Naive thymus-derived CD8-positive, alpha-beta T cell (primary cell): Measurements from ENCODE around the gene RBFOX2. TPM values are rescaled to one million over a fixed set of nuclear protein-coding genes. Genes with fewer than 3 reads are reported as not detected.
A peak's percentile ranks its signal among the peaks of the same experiment; 100 is the strongest.

ENCODE experiments used
- ATAC-seq, 2 donors: fragments of 150-1000 bp; cut with Tn5 transposase in 1 of 2; sonication (Bioruptor Pico), chemical (Tn5 transposase) in 1 of 2; 1 replicate in 1 of 2; 2 replicates in 1 of 2; pipeline ENCODE4 v1.10.0; 2021; ENCODE audit warnings: mild to moderate bottlenecking in 2 of 2, moderate library complexity in 2 of 2
- POLR2A ChIA-PET: fragments of 350-600 bp; sonication (Branson Sonifier 250); formaldehyde crosslinking; loops from one replicate; lab custom pipeline; 2021; ENCODE audit warnings: antibody characterized with exemption; lab: Charles Lee
- DNase-seq, 10 donors: peaks; one replicate each; pipeline versions ENCODE4 v3.0.0 to v3.0.0-alpha.2; 2020 to 2022
- H3K27ac Mint-ChIP-seq, 10 donors: one replicate each; pipeline ENCODE4 v1.8.0; 2020 to 2022; ENCODE audit warnings: mild to moderate bottlenecking in 10 of 10, mixed read lengths in 10 of 10, moderate library complexity in 4 of 10, inconsistent platforms in 1 of 10
- H3K27me3 Mint-ChIP-seq, 5 donors: one replicate each; pipeline ENCODE4 v1.8.0; 2021 to 2022; ENCODE audit warnings: mixed read lengths in 5 of 5
- H3K36me3 Mint-ChIP-seq, 3 donors: one replicate each; pipeline ENCODE4 v1.8.0; 2020 to 2022; ENCODE audit warnings: mixed read lengths in 3 of 3, mild to moderate bottlenecking in 2 of 3, inconsistent platforms in 1 of 3
- H3K4me1 Mint-ChIP-seq, 4 donors: one replicate each; pipeline ENCODE4 v1.8.0; 2021 to 2022; ENCODE audit warnings: mixed read lengths in 4 of 4
- H3K4me3 Mint-ChIP-seq, 10 donors: one replicate each; pipeline ENCODE4 v1.8.0; 2020 to 2022; ENCODE audit warnings: mild to moderate bottlenecking in 10 of 10, mixed read lengths in 10 of 10, moderate library complexity in 6 of 10, inconsistent platforms in 1 of 10
- H3K9me3 Mint-ChIP-seq, 9 donors: one replicate each; pipeline ENCODE4 v1.8.0; 2020 to 2022; ENCODE audit warnings: mixed read lengths in 9 of 9, mild to moderate bottlenecking in 3 of 9, inconsistent platforms in 1 of 9, moderate library complexity in 1 of 9
- polyA plus RNA-seq, 3 donors: library from polyadenylated mRNA; unstranded; fragments of 300-500 nt; fragmentation: Illumina TruSeq; gene quantifications; one replicate each; pipeline ENCODE4 v1.2.3, GENCODE V29; 2021
- total RNA-seq, 8 experiments: library from RNA in 2 of 8; stranded (reverse) in 2 of 8; gene quantifications; one replicate each; pipeline ENCODE4 v1.2.3 and lab custom pipeline; 2021 to 2026

The RBFOX2 gene
- total and polyA plus RNA-seq, 5 experiments from 2014 or later: 0.15 to 1.7 (median 0.84) TPM; not detected in 1

DNA sequence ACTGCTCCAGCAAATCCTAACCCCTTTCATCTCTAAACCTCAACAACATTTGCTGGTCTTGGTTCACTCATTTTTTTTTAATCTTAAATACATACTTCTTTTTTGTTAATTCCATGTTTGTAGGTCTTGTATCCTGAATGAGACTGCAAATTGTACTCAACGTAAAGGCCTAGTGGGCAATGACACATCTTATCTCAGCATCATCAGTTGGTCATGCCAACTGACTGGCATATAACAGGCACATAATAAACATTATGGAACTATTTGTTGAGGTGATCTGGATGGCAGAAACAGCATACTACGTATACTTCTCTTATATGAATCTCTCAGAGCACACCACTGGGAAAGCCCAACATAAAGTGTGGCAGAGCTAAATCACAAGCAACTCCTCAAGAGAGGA is 116.7 kb downstream of the RBFOX2 start:
- POLR2A ChIA-PET: no interaction called here
- Mint-ChIP-seq H3K27ac (no peak overlapping the region), H3K27me3 (peaks cover 0 to 7% (median 2%) of the 10 kb centered on the region in 5 donors), H3K4me3 (no peak overlapping the region), H3K36me3 (no peaks in the 10 kb centered on the region), H3K9me3 (no peaks in the 10 kb centered on the region), H3K4me1 (peaks cover 9 to 19% (median 17%) of the 10 kb centered on the region in 4 donors)
- ATAC-seq (no peak), DNase-seq (no peak)

DNA sequence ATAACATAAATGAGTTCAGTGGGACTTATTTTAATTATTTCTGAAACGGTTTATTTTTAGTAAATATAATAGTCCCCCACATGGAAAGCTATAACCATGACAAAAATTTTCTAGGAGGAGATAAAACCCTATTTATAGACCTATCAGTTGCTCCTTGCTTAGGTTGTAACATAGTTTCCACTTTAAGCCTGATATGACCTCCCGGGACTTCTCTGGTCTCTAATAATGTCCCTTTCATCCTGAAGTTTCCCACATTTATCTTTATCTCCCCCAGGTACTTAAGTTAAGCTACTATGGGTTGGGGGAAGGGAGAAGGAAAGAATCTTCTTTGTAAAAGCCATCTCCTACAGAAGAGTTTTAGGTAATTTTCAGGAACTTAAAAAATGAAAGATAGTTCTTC is 117.7 kb downstream of the RBFOX2 start:
- DNase-seq (no peak), ATAC-seq (no peak)
- no peak overlapping the region for H3K4me3 Mint-ChIP-seq
- no peak overlapping the region for H3K27ac Mint-ChIP-seq
- POLR2A ChIA-PET: no interaction called here
- H3K27me3 Mint-ChIP-seq: peaks cover 0 to 7% (median 2%) of the 10 kb centered on the region in 5 donors
- peaks cover 9 to 18% (median 17%) of the 10 kb centered on the region in 4 donors for H3K4me1 Mint-ChIP-seq
- H3K36me3 Mint-ChIP-seq: no peaks in the 10 kb centered on the region
- no peaks in the 10 kb centered on the region for H3K9me3 Mint-ChIP-seq

DNA sequence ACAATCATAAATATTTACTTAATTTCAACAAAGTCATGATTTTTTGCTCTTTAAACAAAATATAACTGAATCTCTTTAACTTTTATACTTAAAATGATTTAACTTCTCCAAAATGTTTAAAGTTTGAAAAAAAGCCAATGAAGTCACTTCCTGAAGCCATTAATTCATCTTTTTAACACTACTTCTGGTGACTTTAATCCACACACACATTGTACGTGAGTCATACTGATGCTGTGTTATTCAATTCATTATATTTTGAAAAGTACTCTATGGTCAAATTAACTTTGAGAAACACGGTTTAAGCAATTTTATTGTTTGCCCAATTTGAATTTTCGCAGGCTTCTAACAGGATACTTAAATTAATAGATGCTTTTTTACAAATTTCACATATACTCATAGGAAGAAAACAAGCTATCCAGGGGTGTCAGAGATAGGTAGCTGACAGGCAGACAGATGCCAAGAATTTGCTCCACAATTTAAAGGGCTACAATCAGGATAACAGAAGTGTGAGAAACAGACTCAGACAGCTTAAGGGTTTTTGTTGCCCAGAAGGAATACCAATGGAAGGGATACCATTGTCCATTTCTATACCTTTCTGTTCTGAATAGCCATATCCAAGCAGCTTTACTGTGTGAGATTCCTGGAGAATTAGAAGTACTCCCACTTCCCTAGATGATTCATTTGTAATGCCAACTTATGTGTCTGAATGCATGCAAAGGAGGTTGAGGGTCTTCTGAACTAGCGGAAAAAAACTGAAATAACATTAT is 118.4 kb downstream of the RBFOX2 start:
- peaks cover 4 to 11% (median 9%) of the 10 kb centered on the region in 4 donors for H3K4me1 Mint-ChIP-seq
- POLR2A ChIA-PET: no interaction called here
- no peak overlapping the region for H3K4me3 Mint-ChIP-seq
- H3K36me3 Mint-ChIP-seq: no peaks in the 10 kb centered on the region
- DNase-seq: no peak
- no peak overlapping the region for H3K27ac Mint-ChIP-seq
- no peaks in the 10 kb centered on the region for H3K9me3 Mint-ChIP-seq
- peaks cover 0 to 7% (median 2%) of the 10 kb centered on the region in 5 donors for H3K27me3 Mint-ChIP-seq
- no peak for ATAC-seq

DNA sequence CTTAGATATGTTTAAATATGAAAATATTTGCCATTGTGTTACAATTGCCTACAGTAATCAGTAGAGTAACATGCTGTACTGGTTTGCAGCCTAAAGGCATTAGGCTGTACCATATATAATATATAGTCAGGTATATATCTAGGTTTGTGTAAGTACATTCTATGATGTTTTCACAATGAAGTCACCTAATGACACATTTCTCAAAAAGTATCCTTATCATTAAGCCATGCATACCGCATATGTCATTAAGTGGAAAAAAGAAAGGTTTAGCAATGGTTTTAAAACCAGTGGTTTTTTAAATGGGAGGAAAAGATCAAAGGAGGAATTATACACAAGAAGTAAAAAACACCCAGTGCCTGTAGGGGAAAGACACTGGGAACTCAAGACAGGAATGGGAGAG is 122.7 kb downstream of the RBFOX2 start:
- Mint-ChIP-seq H3K27ac (no peak overlapping the region), H3K9me3 (no peaks in the 10 kb centered on the region), H3K4me1 (peaks cover 3 to 14% (median 6%) of the 10 kb centered on the region in 4 donors), H3K27me3 (peaks cover 0 to 18% (median 8%) of the 10 kb centered on the region in 5 donors), H3K4me3 (no peak overlapping the region), H3K36me3 (no peaks in the 10 kb centered on the region)
- ATAC-seq (no peak), DNase-seq (no peak)
- POLR2A ChIA-PET: no interaction called here

DNA sequence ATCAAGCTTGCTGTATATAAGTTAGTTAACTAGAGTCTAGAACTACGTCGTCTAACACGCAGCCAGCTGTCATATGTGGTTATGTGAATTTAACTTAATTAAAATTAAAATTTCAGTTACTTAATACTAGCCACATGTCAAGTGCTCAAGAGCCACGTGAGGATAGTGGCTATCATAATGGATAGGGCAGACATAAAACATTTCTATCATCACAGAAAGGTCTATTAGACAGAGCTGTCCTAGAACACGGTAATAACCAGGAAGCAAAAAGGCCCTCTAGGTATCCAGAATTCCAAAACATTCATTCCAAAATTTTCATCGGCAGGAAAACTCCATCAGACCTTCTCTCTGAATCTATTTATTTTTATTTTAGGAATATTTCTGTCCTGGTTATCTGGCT is 123.9 kb downstream of the RBFOX2 start:
- Mint-ChIP-seq H3K27ac (no peak overlapping the region), H3K4me3 (no peak overlapping the region), H3K9me3 (no peaks in the 10 kb centered on the region), H3K36me3 (no peaks in the 10 kb centered on the region), H3K27me3 (peaks cover 0 to 18% (median 8%) of the 10 kb centered on the region in 5 donors), H3K4me1 (peaks cover 8 to 22% (median 12%) of the 10 kb centered on the region in 4 donors)
- no peak for ATAC-seq
- POLR2A ChIA-PET: interaction anchor here (0.9 kb wide), 1 partner anchor 20 kb away, joined by 4 read pairs; no protein-coding TSS in a partner anchor
- no peak for DNase-seq

DNA sequence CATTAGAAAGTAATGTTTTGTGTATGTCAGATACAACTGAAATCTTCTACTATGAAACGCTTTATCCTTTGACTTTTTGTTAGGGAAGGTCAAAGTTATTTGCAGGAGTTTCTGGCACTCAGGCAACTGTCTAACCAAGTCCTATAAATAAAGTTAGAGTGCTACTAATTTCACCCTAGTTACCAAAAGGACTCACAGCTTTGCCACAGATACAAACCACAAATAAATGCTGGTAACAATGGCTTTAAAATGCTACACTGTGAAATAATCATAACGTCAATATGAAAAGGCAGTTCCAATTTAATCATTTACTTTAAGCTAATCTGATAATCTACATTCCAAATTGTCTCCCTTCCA is 124.3 kb downstream of the RBFOX2 start:
- H3K9me3 Mint-ChIP-seq: no peaks in the 10 kb centered on the region
- H3K4me1 Mint-ChIP-seq: peaks cover 8 to 22% (median 12%) of the 10 kb centered on the region in 4 donors
- H3K4me3 Mint-ChIP-seq: no peak overlapping the region
- H3K36me3 Mint-ChIP-seq: no peaks in the 10 kb centered on the region
- no peak overlapping the region for H3K27ac Mint-ChIP-seq
- peaks cover 0 to 18% (median 8%) of the 10 kb centered on the region in 5 donors for H3K27me3 Mint-ChIP-seq
- no peak for DNase-seq
- POLR2A ChIA-PET: interaction anchor here (0.9 kb wide), 1 partner anchor 20 kb away, joined by 4 read pairs; no protein-coding TSS in a partner anchor
- no peak for ATAC-seq

DNA sequence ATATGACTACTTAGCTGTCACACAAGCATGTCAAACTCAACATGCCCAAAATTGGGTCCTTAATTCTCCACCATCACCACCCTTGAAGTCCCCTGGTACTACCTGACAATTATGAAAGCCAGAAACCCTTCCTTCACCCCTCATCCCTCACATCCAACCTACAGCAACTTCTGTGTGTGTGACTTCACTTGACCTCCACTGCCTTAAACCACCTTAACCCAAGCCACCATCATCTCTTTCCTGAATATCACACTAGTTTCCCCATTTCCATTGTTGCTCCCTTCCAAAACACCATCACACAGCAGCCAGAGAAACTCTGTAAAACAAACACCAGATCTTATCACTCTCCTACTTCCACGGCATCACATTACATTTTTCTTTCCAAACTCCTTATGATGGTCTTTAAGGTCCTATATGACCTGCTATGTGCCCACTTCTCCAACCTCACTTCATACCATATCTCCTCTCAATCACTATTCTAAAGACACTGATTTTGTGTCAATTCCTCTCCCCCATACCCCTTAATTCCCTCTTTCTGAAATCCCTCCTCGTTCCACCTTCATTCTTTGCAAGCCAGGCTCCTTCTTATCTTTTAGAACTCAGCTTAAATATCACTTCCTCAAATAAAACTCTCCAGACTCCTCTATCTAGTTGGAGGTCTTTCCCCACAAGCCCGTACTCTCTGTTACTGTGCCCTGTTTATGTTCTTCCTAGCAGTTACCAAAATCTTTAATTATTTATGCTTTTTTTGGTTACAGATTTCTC is 124.9 kb downstream of the RBFOX2 start:
- Mint-ChIP-seq H3K36me3 (no peaks in the 10 kb centered on the region), H3K27me3 (peaks cover 0 to 18% (median 8%) of the 10 kb centered on the region in 5 donors), H3K4me3 (no peak overlapping the region), H3K9me3 (no peaks in the 10 kb centered on the region), H3K27ac (no peak overlapping the region), H3K4me1 (peaks cover 8 to 22% (median 12%) of the 10 kb centered on the region in 4 donors)
- ATAC-seq (no peak), DNase-seq (no peak)
- POLR2A ChIA-PET: interaction anchor here (0.9 kb wide), 1 partner anchor 19 kb away, joined by 4 read pairs; no protein-coding TSS in a partner anchor

DNA sequence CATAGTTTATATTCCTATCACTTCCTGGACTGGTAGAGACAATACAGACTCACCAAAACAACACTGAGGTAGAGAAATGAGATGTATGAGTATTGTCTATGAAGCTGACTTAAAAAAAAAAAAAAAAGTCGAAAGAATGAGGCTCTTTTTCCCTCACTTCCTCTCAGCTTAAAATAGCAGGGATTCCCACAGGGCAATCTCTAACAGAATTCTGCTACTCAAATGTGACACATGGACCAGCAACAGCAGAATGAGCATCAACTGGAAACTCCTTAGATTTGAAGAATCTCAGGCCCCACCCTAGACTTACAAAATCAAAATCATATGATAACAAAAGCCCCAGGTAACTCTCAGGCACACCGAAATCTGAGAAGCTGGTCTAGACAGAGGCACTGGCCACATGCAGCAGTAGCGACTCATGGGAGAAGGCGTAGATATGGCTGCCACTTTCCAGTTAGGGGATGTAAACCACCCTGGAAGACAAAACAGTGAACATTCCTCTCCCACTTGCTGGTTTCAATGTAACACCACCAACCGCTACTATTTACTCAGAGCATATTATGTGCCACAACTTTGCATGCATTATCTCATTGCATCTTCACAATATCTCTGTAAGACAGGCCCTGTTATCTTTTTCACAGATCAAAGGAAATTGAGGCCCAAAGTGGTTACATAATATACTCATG is 128.0 kb downstream of the RBFOX2 start:
- Mint-ChIP-seq H3K4me3 (peak overlapping the region in 1 of 10 donors; percentile 15), H3K4me1 (peaks cover 8 to 22% (median 12%) of the 10 kb centered on the region in 4 donors), H3K27me3 (peaks cover 0 to 25% (median 8%) of the 10 kb centered on the region in 5 donors), H3K36me3 (no peaks in the 10 kb centered on the region), H3K9me3 (no peaks in the 10 kb centered on the region), H3K27ac (peak overlapping the region in 7 of 10 donors; percentile 13 to 67 (median 54))
- POLR2A ChIA-PET: no interaction called here
- ATAC-seq (peak; percentile 44 to 62), DNase-seq (peak in 2 of 10 donors; percentile 19 to 28)

DNA sequence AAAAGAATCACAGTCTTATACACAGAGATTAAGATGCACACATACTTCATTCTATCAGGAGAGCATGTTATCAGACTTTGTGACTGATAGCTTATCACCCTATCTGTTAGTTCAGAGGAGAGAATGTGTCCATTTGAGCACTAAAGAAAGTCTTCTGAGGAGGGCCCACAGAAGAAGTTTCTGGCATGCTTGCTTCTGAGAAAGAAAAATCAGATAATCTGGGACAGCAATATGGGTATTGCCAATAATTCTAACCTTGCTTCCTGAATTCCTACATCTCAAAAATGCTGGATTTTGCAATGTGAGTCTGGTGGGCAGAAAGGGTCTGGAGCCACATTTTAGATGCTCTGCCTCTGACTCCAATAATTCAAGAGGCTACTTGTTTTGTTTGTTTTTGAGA is 128.9 kb downstream of the RBFOX2 start:
- POLR2A ChIA-PET: no interaction called here
- DNase-seq (no peak), ATAC-seq (no peak)
- H3K27me3 Mint-ChIP-seq: peaks cover 5 to 25% (median 8%) of the 10 kb centered on the region in 5 donors
- peaks cover 8 to 28% (median 12%) of the 10 kb centered on the region in 4 donors for H3K4me1 Mint-ChIP-seq
- no peak overlapping the region for H3K27ac Mint-ChIP-seq
- H3K36me3 Mint-ChIP-seq: no peaks in the 10 kb centered on the region
- no peaks in the 10 kb centered on the region for H3K9me3 Mint-ChIP-seq
- H3K4me3 Mint-ChIP-seq: no peak overlapping the region

DNA sequence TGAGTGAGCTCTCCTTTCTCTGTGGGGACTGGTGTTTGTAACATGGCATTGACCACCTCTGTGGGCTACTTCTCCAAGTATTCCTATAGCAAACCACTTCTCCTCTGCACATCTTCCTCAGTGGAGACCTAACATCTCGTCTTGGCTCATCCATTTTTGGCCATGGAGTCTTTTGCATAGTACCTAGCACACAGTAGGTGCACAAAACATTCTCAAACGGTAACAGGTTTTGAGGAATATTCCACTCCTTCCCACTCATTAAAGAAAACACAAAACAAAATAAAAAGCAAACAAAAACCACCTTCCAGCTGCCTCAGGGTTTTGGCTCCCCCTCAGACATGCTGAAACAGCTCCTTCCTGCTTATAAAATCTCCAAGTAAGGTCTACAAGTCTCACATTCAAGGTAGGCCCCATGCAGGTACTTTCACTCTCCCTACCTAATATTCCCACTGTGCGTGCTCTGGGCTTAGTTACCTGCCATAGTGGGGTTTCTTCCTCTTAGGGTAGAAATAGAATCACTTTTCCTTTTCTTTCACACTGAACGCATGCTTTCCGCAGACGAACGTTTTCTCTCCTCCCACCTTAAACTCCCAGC is 132.4 kb downstream of the RBFOX2 start:
- Mint-ChIP-seq H3K36me3 (no peaks in the 10 kb centered on the region), H3K4me3 (no peak overlapping the region), H3K4me1 (peaks cover 6 to 17% (median 10%) of the 10 kb centered on the region in 4 donors), H3K9me3 (no peaks in the 10 kb centered on the region), H3K27me3 (peaks cover 5 to 20% (median 10%) of the 10 kb centered on the region in 5 donors), H3K27ac (no peak overlapping the region)
- POLR2A ChIA-PET: no interaction called here
- no peak for ATAC-seq
- no peak for DNase-seq

DNA sequence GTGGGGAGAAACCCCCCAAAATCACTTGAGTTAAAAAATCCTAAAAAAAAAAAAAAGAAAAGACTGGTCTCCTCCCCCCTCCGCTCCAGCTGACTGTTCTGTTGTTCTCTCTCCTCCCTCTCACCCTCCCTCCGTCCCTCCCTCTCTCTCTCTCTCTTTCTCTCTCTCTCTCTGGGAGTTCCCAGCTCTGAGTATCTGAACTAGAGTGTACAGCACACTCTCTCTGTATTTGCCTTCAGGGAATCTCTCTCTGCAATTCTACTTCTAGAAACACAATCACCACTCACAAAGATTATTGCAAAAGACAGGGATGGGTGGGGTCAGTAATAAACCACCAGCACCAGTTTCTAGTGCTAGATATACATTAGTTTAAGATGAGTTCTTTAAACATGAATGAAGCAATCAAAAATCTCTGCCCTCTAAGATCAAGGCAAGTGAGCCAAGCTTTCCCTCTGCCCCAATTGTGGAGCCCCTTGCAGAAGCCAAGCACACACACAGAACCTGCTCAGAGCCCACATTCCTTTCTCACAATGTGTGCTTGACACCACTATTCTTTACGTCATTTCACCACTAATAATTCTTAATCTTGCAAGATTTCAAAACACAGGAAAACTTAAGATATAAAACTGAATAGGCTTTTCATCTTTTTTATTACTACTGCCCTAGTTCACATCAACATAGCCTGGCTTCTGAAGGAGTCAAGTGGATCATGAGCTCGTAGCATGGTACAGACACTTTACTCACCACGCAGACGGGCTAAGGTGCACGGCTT is 133.5 kb downstream of the RBFOX2 start:
- no peak for DNase-seq
- peaks cover 0 to 6% (median under 1%) of the 10 kb centered on the region in 4 donors for H3K4me1 Mint-ChIP-seq
- H3K27me3 Mint-ChIP-seq: peaks cover 5 to 20% (median 11%) of the 10 kb centered on the region in 5 donors
- no peak overlapping the region for H3K27ac Mint-ChIP-seq
- ATAC-seq: no peak
- H3K4me3 Mint-ChIP-seq: peak overlapping the region in 1 of 10 donors; percentile 34
- H3K36me3 Mint-ChIP-seq: no peaks in the 10 kb centered on the region
- H3K9me3 Mint-ChIP-seq: no peaks in the 10 kb centered on the region
- POLR2A ChIA-PET: no interaction called here
